ENCODE measurements around the gene SPTB.

The SPTB gene

GRCh38 chr14:64724578-64724930 lies 155.2 kb downstream of the SPTB start:
- DNase-seq, result no peak

GRCh38 chr14:64723691-64724577 lies 155.8 kb downstream of the SPTB start:
- no peak for DNase-seq

GRCh38 chr14:64722842-64723447 lies 156.8 kb downstream of the SPTB start:
- DNase-seq, result no peak

DNA sequence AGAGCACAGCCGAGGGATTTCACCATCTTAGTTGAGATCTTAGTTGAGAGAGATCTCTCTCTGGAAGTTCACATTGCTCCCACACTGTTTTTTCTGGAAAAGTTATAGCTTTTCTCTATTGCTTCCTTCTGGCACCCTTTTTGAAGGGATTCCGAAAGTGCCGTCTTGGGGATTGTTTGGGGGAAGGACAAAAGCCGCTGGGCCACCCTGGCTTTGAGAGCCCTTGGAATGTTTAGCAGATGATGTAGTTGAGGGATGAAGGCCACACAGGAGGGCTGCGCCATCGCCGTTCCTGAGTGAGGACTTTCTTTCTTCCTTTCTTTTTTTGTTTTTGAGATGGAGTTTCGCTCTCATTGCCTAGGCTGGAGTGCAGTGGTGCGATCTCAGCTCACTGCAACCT lies 157.8 kb downstream of the SPTB start:
- DNase-seq, result no peak

- DNase-seq, result no peak
Observed at GRCh38 chr14:64721391-64721791, 158.3 kb downstream of the SPTB start.

DNA sequence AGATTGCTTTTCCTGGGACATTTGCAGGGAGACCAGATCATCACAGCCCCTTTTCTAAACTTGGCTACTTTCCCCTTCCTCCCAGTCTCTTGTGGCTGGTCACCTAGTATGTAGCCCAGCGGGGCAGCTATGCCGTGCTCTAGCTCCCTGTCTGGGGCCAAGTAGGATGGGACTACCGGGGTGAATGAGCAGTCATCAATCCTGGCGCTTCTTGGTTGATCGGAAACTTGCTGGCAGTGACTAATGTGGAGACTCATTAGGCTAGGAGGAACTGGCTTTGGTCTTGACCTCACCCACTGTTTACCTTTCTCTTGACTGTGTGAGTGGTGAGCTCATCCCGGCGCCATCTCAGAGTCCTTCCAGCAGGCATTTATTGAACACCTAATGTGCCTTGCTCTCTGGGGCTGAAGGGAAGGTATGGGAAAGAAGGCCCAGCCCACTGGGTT lies 159.6 kb downstream of the SPTB start:
- DNase-seq, result no peak

GRCh38 chr14:64719601-64720000 lies 160.1 kb downstream of the SPTB start:
- no peak for DNase-seq

DNA sequence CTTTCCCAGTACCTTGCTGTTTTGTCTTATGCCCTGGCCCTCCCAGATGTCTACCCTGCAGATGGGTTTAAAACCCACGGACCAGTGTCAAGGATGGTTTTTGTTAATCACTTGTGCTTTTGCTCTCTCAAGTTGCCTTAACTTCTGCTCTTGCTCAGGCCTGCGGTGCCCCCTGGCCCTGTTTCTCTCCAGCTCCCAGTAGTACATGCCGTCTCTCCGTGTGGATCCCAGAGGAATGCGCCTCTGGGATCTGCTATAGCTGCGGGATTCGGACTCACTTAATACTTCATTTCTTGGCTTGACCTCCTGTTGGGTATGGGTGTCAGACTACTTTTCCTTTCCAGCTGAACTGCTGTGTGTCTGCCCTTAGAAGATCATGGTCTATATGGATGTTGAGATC lies 160.9 kb downstream of the SPTB start:
- DNase-seq, result no peak

DNA sequence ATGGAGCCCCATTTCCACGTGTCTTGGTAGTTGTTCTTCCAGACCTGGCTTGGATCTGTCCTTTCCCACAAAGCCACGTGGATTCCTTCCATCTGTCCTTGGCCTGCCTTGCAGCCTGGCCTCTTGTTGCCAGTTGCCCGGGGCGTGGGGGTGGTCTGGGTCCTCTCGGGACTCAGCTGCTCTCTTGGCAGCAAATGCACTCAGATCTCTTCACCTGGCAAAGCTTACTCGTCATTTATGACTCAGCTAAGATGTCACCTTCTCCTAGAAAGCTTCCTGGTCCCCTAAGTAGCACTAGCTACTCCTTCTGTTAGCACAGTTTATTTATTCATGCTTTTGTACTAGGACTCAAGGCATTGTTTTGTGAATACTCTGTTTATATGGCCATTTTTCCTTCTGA lies 161.8 kb downstream of the SPTB start:
- no peak for DNase-seq

DNA sequence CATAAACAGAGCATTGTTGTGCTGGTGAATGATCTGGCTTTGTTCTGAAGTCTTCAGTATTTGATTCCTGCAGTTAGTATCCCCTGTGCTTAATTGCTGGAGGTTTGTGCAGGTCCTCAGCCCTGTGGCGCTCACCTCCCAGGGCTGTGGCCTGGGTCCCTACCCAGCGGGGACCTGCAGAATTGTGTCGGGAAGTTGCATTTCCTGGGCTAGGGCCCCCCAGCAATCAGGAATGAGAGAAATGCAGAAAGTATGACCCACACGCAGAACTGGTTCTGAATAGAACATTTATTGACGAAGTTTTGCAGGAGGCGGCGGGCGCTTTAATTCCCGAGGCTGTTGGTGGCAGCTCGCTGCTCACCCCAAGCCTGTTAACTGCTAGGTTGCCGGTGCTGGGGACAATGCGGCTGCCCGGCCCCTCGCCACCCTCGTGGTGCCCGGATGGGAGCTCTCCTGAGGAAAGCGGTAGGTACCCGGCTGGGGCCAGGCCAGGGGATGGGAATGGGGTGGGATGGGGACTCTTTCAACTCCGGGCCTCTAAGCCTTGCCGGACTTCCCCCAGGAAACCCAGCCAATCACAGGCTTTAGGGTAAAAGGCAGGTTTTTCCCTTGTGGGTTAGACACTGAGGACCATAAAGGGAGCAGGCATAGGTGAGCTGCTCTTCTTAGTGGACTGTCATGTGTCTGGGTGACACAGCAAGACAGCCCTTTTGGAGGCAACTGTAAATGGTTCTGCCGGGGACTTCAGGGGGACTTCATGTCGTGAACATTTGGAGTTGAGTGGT lies 163.9 kb downstream of the SPTB start:
- DNase-seq, result no peak

DNA sequence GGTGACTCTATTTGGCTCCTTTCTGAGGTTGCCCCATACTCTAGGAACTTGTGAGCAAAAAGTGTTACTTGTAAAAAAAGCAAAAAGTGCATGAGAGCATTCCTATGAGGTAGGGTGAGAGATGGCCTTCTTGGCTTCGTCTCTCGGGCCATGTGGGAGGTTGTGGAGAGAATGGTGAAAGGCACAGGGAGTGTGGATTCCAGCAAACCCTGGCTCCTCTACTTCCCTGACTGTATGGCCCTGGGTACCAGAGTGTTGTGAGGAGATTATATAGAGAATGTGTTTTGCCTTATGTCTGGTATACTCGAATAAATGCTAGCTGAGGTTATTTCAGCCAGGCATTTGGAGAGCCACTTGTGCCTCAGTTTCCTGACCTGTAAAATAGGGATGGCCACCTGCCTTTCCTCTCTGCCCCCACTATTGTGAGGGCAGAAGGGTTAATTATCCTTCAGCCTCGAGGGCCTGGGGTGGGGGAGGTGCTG lies 164.5 kb downstream of the SPTB start:
- DNase-seq, result no peak

DNA sequence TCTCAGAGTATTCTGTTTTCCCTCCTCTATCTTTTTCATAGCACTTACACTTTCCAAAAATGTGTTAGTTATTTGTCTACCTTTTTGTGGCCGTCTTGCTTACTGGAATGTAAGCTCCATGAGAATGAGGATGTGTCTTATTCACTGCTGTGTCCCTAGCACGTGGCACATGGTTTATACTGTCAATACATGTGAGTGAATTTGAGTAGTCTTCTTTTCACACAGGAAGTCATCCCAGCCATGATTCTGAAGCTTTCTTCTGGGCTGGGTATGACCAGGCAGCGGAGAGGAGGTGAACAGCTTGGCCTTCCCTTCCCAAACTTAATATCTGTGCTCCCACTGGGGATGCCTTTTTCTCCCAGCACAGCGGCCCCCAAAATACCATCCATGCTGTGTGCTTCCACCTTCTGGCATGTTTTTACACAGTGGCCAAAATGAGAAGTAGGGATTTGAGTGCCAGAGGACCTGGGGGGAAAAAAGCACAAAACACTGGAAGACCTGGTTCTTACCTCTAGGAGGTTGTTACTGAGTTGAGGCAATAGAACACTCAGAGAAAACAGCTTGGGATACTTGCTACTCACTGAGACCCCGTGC lies 165.2 kb downstream of the SPTB start:
- DNase-seq, result no peak

GRCh38 chr14:64713677-64714076 lies 166.0 kb downstream of the SPTB start:
- DNase-seq, result no peak

DNA sequence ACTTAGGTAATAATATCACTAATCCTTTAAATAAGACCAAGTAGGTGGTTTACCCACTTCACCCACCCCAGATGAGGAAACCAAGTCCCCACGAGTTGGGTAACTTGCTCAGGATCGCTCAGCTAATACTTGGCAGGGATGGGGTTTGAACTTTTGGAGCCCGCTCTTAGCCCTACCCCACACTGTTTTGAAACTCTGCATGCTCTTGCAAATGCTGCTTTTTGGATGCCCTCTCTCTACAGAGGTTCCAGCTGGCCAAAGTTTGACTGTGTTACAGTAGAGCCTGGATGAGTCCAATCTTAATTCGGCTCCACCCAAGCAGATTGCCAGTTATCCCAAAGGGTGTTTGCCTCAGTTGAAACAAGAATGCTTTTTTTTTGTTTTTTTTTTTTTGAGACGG lies 168.7 kb downstream of the SPTB start:
- no peak for DNase-seq

DNA sequence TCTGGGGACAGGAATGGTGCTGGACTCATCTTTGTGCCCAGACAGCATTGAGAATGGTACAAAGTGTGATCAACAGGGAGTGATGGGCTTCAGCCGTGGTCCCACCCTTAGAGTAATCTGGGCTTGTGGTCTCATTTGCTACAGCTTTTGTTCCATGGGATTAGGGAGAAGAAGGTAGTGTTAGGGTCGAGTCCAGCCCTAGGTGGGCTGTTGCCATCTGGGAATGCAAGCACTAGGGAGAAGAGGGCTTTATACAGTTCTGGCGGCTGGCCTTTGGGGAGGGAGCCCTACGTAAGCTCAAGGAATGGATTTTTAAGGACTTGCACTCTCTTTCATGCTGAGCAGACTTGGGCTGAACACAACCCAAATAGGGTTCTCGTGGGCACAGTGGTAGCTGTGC lies 170.6 kb downstream of the SPTB start:
- no peak for DNase-seq

- no peak for DNase-seq
Observed at GRCh38 chr14:64708148-64709004, 171.3 kb downstream of the SPTB start.

DNA sequence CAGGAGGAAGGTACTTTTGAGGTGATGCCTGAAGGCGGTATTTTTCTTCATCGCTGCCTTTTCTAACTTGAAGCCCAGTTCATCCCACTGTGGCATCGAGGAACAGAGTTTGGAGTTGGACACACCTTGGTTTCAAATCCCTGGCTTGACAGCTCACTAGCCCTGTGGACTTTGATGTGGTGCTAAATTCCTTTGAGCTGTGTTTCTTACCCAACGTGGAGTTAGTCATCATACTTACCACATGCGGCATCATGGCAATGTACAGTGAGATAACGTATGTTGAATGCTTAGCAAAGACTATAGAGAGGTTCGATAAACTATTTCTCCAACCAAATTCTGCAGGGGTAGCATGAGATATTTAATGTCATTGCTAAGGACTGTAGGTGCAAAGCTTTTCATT lies 172.0 kb downstream of the SPTB start:
- no peak for DNase-seq

DNA sequence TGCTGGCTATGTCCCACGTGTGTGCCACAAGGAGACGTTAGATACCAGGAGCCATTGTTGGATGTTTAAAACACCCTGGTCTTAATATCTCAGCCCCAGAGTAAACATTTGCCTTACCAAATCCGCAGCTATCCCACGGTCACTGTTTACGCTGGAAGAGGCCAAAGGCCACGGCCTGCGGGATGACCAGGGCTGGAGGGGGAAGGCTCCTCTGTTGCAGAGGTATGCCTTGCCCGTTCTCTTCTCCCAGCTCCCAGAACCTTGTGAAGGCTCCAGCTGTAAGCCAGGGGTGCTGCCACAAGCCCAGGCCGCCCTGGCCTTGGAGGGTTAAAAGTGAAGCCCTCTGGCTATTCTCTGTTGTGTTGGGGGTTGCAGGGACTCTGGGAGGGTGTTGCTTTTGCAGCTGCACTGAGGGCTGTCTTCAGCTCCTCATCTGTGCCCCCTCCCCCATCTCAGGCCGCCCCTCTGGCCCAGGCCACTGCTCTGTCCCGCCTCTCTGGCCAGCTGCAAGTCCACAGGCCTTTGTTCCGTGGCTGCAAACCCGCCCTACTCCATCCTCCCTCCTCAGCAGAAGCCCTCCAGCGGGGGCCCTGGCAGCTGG lies 173.0 kb downstream of the SPTB start:
- no peak for DNase-seq

GRCh38 chr14:64706119-64706592 lies 173.6 kb downstream of the SPTB start:
- no peak for DNase-seq

DNA sequence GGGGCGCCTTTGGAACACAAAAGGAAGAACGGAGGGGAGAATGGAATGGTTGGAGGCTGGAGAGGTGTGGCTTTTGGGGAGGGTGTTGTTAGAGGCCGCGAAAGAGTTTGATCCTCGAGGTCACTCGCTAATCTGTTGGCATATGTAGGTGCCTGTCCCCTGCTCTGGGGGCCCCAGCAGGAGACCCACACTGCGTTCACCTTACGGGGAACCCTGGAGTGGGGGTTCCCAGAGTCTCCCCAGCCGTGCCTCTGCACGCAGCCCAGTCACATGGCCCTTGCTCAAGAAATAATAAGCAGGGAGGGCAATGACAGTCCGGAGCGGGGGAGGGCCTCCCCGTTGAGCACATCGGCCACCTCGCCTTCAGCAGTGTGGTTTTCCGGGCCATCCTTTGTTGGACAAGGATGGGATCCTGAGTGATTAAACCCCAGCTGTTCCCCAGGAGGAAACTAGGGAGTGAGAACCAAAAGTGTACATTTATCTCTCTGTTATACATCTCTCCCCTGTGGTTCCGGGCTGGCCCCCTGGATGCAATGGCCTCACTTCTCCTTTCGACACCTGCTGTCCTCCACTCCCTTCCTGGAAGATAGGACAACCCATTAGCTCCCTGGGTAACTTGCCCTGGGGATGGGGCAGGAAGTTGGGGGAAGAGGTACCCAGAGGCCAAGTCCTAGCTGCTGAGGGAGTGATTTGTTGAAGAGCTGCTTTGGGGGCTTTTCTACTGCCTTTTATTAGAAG lies 174.2 kb downstream of the SPTB start:
- no peak for DNase-seq

Measured in activated gamma-delta T cell (primary cell).